B cell (primary cell): ENCODE results near the gene CACNA1H. TPM values are rescaled to one million over a fixed set of nuclear protein-coding genes. Genes with fewer than 3 reads are reported as not detected.

ENCODE experiments used
- ATAC-seq: fragments of 200-7000 bp; cut with Tn5 transposase; one replicate; pipeline ENCODE4 v1.10.0; 2021; ENCODE audit warnings: low read depth, mild to moderate bottlenecking, moderate number of reproducible peaks, moderate library complexity
- CTCF ChIA-PET: fragments of 350-600 bp; sonication (Branson Sonifier 250); formaldehyde crosslinking; loops from one replicate; lab custom pipeline; 2021; ENCODE audit warnings: antibody characterized with exemption, inconsistent platforms; lab: Charles Lee
- POLR2A ChIA-PET: fragments of 350-600 bp; sonication (Branson Sonifier 250); formaldehyde crosslinking; loops from one replicate; lab custom pipeline; 2021; ENCODE audit warnings: antibody characterized with exemption; lab: Charles Lee
- DNase-seq: peaks from one replicate; pipeline ENCODE4 v3.0.0; 2013
- H2AFZ ChIP-seq: 2 replicates; pipeline ENCODE4 v1.6.1; 2012; ENCODE audit warnings: mild to moderate bottlenecking, low read depth, low read length; ENCODE audit not compliant: insufficient read depth, poor library complexity, severe bottlenecking
- H3K27ac ChIP-seq, 2 donors: 1 replicate in 1 of 2; 2 replicates in 1 of 2; pipeline ENCODE4 v1.5.1; 2012 to 2013; ENCODE audit warnings: low read length in 2 of 2, mild to moderate bottlenecking in 2 of 2, moderate library complexity in 1 of 2
- H3K27me3 ChIP-seq, 4 experiments: fragments of 200-600 bp in 1 of 4; sonication (generic) in 1 of 4; replicated peaks in 1 of 4; 1 replicate in 2 of 4; 2 replicates in 2 of 4; pipeline versions ENCODE4 v1.6.1 to v1.7.0; 2013 to 2016; ENCODE audit warnings: low read length in 3 of 4, mild to moderate bottlenecking in 2 of 4, mixed read lengths in 1 of 4, moderate library complexity in 1 of 4; ENCODE audit not compliant: insufficient read depth in 4 of 4, control insufficient read depth in 3 of 4; ENCODE audit errors: control extremely low read depth in 1 of 4
- H3K36me3 ChIP-seq, 2 experiments: replicated peaks in 1 of 2; 1 replicate in 1 of 2; 2 replicates in 1 of 2; pipeline versions ENCODE4 v1.6.1 to v1.7.1; 2013; ENCODE audit warnings: low read length in 1 of 2; ENCODE audit not compliant: insufficient read depth in 2 of 2, control insufficient read depth in 1 of 2; ENCODE audit errors: control extremely low read depth in 1 of 2, extremely low read depth in 1 of 2
- H3K4me1 ChIP-seq, 2 donors: fragments of 200-600 bp in 1 of 2; sonication (generic) in 1 of 2; 1 replicate in 1 of 2; 2 replicates in 1 of 2; pipeline versions ENCODE4 v1.5.1 to v1.6.1; 2013 to 2017; ENCODE audit warnings: low read length in 2 of 2; ENCODE audit not compliant: control insufficient read depth in 2 of 2, insufficient read depth in 2 of 2
- H3K4me2 ChIP-seq: replicated peaks from 2 replicates; pipeline ENCODE3; 2012; ENCODE audit warnings: mild to moderate bottlenecking, low read depth, low read length; ENCODE audit not compliant: poor library complexity, severe bottlenecking
- H3K4me3 ChIP-seq, 5 experiments: fragments of 200-600 bp in 1 of 5; sonication (generic) in 1 of 5; 1 replicate in 3 of 5; 2 replicates in 2 of 5; pipeline versions ENCODE4 v1.5.1 to v1.7.0; 2011 to 2016; ENCODE audit warnings: low read length in 4 of 5, mild to moderate bottlenecking in 4 of 5, low read depth in 2 of 5, control low read depth in 1 of 5, moderate library complexity in 1 of 5; ENCODE audit not compliant: insufficient read depth in 1 of 5; ENCODE audit errors: control extremely low read depth in 1 of 5, extremely low read depth in 1 of 5
- H3K79me2 ChIP-seq: fragments of 200-600 bp; sonication (generic); one replicate; pipeline ENCODE4 v1.6.0; 2016; ENCODE audit warnings: low read length; ENCODE audit not compliant: control insufficient read depth, insufficient read depth
- H3K9ac ChIP-seq: fragments of 200-600 bp; sonication (generic); 2 replicates; pipeline ENCODE4 v1.6.1; 2017; ENCODE audit warnings: mild to moderate bottlenecking, low read length, moderate library complexity
- H3K9me3 ChIP-seq, 3 donors: one replicate each; pipeline versions ENCODE4 v1.6.1 to v1.7.1; 2013; ENCODE audit warnings: low read length in 2 of 3; ENCODE audit not compliant: control insufficient read depth in 2 of 3, insufficient read depth in 1 of 3; ENCODE audit errors: control extremely low read depth in 1 of 3
- H4K20me1 ChIP-seq: 2 replicates; pipeline ENCODE4 v1.6.0; 2012; ENCODE audit warnings: mild to moderate bottlenecking, low read length; ENCODE audit not compliant: insufficient read depth, control insufficient read depth, poor library complexity, severe bottlenecking
- H3K27ac Mint-ChIP-seq: one replicate; pipeline ENCODE4 v1.8.0; 2021; ENCODE audit warnings: mixed read lengths
- H3K27me3 Mint-ChIP-seq: one replicate; pipeline ENCODE4 v1.8.0; 2021; ENCODE audit warnings: mixed read lengths
- H3K4me1 Mint-ChIP-seq: one replicate; pipeline ENCODE4 v1.8.0; 2021; ENCODE audit warnings: mixed read lengths
- H3K4me3 Mint-ChIP-seq: one replicate; pipeline ENCODE4 v1.8.0; 2021; ENCODE audit warnings: mixed read lengths
- H3K9me3 Mint-ChIP-seq: one replicate; pipeline ENCODE4 v1.8.0; 2022; ENCODE audit warnings: mixed read lengths; ENCODE audit not compliant: insufficient read depth
- EZH2 ChIP-seq: IDR thresholded peaks from 2 replicates; pipeline ENCODE4 v1.6.1; 2012; ENCODE audit warnings: borderline replicate concordance, low read depth, mild to moderate bottlenecking, moderate library complexity, low read length; ENCODE audit not compliant: insufficient read depth, poor library complexity, severe bottlenecking
- WGBS: methylation state at CpG from one replicate; pipeline ENCODE4 v1.1.5; 2013; ENCODE audit warnings: missing lambda C conversion rate; ENCODE audit not compliant: insufficient coverage; 5-methylcytosine and 5-hydroxymethylcytosine counted together
- intact Hi-C: fragments of 100-400 bp; cut with micrococcal nuclease; formaldehyde crosslinking; loops from one replicate; pipeline ENCODE4 v1.10.0; 2022
- polyA plus RNA-seq: library from polyadenylated mRNA; depleted of rRNA; stranded (reverse); fragments of >200 nt; gene quantifications from 2 replicates; pipeline ENCODE4 v1.2.3, GENCODE V29; 2012
- total RNA-seq, 2 donors: library from RNA; stranded (reverse); fragments of 120-200 nt in 1 of 2; gene quantifications; 1 replicate in 1 of 2; 2 replicates in 1 of 2; pipeline versions ENCODE4 v1.2.3 to v1.2.4, GENCODE V29; 2013 to 2022
- TF ChIP-seq, protein P1 (sequence below): fragments of 200-600 bp; IDR thresholded peaks from one replicate; pipeline ENCODE4 v1.8.0; 2022; ENCODE audit warnings: antibody characterized with exemption, mild to moderate bottlenecking

The CACNA1H gene
- total and polyA plus RNA-seq, 2 donors (not counting 1 experiment from before 2014, with no cell fraction given), result 0.05 to 0.10 TPM

DNA sequence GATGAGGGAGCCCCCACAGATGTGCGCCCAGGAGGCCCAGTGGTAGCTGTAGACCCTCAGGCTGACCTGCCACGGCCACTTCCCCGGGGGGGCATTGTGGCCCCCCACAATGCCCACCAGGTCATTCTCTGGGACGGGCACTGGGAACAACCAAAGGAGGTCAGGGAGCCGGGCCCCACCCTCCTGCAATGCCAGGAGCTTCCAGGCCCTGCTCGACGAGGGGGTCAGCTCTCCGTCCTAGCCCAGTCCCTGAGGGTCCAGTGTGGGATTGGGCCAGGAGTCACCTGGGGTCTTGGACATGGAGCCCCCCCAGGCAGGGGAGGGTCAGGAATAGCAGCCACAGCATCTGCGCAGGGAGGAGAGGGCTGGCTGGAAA, 109.9 kb downstream of the CACNA1H start:
- no peaks in the 10 kb centered on the region for H3K79me2 ChIP-seq
- ChIA-PET CTCF (no interaction called here), POLR2A (no interaction called here)
- H3K9ac ChIP-seq, result no peak overlapping the region
- H3K36me3 ChIP-seq, result no peaks in the 10 kb centered on the region
- intact Hi-C loops, result no loop called here
- H2AFZ ChIP-seq, result no peak overlapping the region
- H3K27ac Mint-ChIP-seq, result no peak overlapping the region
- H3K4me3 Mint-ChIP-seq, result no peak overlapping the region
- 90% methylated on average over 9 of the region's 9 CpGs for WGBS
- peaks cover 6 to 8% of the 10 kb centered on the region in 2 donors for H3K4me1 ChIP-seq
- H3K27ac ChIP-seq, result no peak overlapping the region
- H3K4me1 Mint-ChIP-seq, result peaks cover 4% of the 10 kb centered on the region
- TF ChIP-seq, protein P1, sequence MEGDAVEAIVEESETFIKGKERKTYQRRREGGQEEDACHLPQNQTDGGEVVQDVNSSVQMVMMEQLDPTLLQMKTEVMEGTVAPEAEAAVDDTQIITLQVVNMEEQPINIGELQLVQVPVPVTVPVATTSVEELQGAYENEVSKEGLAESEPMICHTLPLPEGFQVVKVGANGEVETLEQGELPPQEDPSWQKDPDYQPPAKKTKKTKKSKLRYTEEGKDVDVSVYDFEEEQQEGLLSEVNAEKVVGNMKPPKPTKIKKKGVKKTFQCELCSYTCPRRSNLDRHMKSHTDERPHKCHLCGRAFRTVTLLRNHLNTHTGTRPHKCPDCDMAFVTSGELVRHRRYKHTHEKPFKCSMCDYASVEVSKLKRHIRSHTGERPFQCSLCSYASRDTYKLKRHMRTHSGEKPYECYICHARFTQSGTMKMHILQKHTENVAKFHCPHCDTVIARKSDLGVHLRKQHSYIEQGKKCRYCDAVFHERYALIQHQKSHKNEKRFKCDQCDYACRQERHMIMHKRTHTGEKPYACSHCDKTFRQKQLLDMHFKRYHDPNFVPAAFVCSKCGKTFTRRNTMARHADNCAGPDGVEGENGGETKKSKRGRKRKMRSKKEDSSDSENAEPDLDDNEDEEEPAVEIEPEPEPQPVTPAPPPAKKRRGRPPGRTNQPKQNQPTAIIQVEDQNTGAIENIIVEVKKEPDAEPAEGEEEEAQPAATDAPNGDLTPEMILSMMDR, result no peak
- TF ChIP-seq EZH2, result no peak
- DNase-seq (no peak), ATAC-seq (no peak)
- H3K4me3 ChIP-seq, result no peak overlapping the region
- peaks cover 0 to 50% (median 12%) of the 10 kb centered on the region in 4 experiments for H3K27me3 ChIP-seq
- H3K27me3 Mint-ChIP-seq, result peaks cover 17% of the 10 kb centered on the region
- no peaks in the 10 kb centered on the region for H4K20me1 ChIP-seq
- no peak overlapping the region for H3K4me2 ChIP-seq
- H3K9me3 ChIP-seq, result peaks cover 0 to 4% (median 0%) of the 10 kb centered on the region in 3 donors
- peaks cover 5% of the 10 kb centered on the region for H3K9me3 Mint-ChIP-seq

DNA sequence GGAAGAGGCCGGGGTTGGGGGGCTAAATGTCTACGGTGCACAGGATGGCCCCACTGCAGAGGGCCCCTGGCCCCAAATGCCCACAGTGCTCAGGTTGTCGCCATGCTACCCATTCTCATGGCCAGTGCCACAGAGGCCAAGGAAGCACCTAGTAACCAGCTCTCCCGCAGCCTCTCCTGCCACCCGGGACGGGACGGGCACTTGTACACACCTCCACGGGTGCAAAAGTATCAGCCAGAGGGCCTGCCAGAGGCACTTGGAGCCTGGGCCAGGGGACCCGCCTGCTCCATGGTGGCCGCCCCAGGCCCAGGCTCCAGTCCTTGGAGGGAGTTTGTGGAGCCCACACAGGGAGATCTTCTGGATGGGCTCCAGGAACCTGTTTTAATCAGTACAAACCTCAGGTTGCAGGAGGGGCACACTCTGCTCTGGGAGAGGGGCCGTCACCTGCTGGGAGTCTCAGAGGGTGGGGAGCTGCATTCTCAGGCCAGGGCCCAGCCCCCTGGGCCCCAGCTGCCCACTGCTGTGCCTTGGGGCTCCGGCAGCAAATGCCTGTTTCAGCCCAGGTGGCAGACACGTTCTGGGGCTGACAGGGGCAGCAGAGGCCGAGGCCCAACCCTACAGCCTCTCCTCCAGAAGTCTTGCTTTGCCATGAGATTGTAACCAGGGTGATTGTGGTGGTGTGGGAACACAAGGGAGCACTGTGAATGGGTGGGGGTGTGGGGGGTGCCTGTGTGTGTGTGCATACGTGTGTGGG, 110.9 kb downstream of the CACNA1H start:
- DNase-seq (no peak), ATAC-seq (no peak)
- Mint-ChIP-seq H3K27me3 (peaks cover 17% of the 10 kb centered on the region), H3K27ac (no peak overlapping the region), H3K4me3 (no peak overlapping the region), H3K4me1 (peaks cover 4% of the 10 kb centered on the region), H3K9me3 (peaks cover 5% of the 10 kb centered on the region)
- H2AFZ ChIP-seq, result no peak overlapping the region
- peaks cover 0 to 44% (median 12%) of the 10 kb centered on the region in 4 experiments for H3K27me3 ChIP-seq
- H3K9ac ChIP-seq, result no peak overlapping the region
- CTCF ChIA-PET, result no interaction called here
- no peaks in the 10 kb centered on the region for H3K79me2 ChIP-seq
- POLR2A ChIA-PET, result no interaction called here
- peaks cover 0 to 4% (median 0%) of the 10 kb centered on the region in 3 donors for H3K9me3 ChIP-seq
- no peak for TF ChIP-seq EZH2
- TF ChIP-seq, protein P1, result no peak
- H3K4me2 ChIP-seq, result no peak overlapping the region
- intact Hi-C loops, result no loop called here
- H4K20me1 ChIP-seq, result no peaks in the 10 kb centered on the region
- H3K4me3 ChIP-seq, result no peak overlapping the region
- peaks cover 6 to 7% of the 10 kb centered on the region in 2 donors for H3K4me1 ChIP-seq
- H3K36me3 ChIP-seq, result no peaks in the 10 kb centered on the region
- WGBS, result 95% methylated on average over 14 of the region's 15 CpGs
- no peak overlapping the region for H3K27ac ChIP-seq
